NCI-H2171 (cell line): Measurements from ENCODE around the gene TMEM229B.

Experiments used
- DNase-seq: peaks from one replicate; lab custom pipeline; 2025; lab: John Stamatoyannopoulos, UW

TMEM229B gene

GRCh38 chr14:67487937-67488893 is at the start of gene TMEM229B:
Gene TMEM229B, minus strand, starts transcription at chr14:67488721. Its CDS starts 14,798 bp downstream, at chr14:67473923.
- no peak for DNase-seq

GRCh38 chr14:67537736-67538135 is 49.2 kb upstream of the TMEM229B start:
- DNase-seq: no peak

GRCh38 chr14:67536087-67536486 is 47.6 kb upstream of the TMEM229B start:
- no peak for DNase-seq

DNA sequence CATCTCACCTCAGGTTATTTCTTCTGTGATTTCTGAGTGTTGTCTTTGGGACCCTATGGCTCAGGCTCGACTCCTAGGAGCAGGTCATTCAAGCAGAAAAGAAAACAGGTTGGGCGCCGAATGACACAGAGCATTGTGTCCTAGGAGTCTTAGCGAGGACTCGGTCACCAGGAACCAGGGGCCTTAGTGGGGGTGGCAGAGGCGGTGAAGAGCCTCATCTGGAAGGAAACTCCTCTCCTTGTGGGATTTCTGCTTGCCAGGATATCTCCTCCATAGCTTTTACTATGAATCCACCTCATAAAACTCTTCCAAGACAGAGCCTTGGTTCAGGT is 45.2 kb upstream of the TMEM229B start:
- DNase-seq: peak; percentile 32

DNA sequence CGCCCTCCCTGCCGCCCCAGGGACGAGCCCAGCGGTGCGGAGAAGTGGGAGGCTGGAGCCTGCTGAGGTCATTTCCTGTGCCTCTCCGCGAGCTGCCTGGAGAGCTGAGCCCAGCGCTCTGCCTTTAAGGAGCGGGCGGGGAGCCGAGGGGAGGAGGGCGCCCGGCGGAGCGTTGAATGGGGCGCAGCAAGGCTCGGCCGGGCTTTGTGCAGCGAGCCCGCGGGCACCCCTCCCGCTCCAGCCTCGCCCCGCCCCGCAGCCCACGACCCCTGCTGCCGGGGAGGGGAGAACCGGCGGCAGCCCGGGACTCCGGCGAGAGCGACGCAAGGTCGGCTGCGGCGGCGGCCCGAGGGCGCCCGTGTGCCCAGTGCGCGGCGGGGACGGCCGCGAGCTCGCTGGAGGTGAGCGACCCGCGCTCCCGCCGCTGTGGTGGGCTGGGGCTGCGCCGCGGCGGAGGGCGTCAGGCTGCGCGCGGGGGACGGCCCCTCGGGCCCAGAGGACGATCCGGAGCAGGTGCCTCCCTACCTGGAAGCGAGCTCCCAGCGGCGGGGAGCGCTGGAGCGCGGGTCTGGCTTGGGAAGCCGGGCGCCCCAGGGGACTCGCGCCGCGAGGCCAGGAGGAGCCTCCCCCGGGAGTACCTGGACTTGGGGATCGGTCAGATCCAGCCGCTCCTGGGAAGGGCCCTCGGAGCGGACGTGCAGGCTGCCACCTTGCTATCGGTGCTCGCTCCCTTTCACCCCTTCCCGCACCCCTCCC is 44.7 kb upstream of the TMEM229B start, which contains the start of gene PLEKHH1:
Gene PLEKHH1 (plus strand): TSS at position 293 of the 756 bp plus-strand sequence. CDS start 8,578 bp downstream, outside the sequence.
- peak; percentile 75 for DNase-seq

GRCh38 chr14:67532606-67532997 is 44.1 kb upstream of the TMEM229B start:
- no peak for DNase-seq

GRCh38 chr14:67529947-67530935 is 41.7 kb upstream of the TMEM229B start:
- no peak for DNase-seq

DNA sequence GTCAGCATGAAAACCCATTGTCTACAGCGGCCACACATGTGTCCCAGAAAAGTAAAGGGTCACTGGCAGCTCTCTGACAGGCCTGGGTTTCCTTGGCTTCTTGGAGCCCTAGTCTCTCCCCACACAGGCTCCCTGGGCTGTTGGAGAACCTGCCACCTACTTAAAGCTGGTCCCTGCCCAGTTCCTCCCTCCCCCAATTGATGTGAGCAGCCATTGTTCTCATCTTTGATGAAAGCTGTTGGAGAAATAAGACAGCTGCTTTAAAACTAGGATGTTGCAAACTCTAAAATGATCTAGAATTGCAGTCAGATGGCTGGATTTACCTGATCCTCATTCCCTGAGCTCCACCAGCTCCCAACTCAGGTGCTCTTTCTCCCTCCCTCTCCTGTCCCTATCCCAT is 39.8 kb upstream of the TMEM229B start:
- no peak for DNase-seq

GRCh38 chr14:67527756-67528155 is 39.2 kb upstream of the TMEM229B start:
- DNase-seq: no peak

DNA sequence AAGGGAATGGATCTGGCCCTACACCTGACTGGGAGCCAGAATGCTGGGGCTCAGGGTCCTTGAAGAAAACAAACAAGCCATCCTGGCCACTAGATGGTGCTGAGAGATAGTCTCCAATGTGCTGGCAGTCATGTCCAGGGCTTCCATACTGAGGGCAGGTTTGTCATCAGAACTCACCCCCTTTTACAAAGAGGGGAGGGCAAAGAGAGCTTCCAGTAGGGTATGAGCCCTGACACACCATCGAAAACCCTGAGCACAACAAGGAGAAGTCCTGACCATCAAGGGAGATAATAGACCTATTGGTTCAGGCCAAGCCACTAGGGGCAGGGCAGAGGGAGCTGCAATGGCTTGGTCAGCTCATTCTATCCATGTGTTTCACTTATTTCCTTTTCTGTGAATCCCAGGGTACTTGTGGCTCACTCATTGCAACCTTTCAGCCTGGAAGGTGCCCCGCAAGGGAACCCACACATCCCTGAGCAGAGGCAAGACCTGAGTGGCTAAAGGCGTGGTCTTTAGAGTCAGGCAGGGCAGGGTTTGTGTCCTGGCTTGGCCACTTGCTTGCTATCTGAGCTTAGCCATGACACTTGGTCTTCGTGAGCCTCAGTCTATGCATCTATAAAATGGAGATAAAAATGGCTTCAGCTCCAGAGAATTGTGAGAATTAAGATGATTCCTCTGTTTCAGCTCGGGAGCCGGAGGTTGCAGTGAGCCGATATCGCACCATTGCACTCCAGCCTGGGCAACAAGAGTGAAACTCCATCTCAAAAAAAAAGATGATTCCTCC is 38.3 kb upstream of the TMEM229B start:
- DNase-seq: peak; percentile 31

GRCh38 chr14:67526181-67526580 is 37.7 kb upstream of the TMEM229B start:
- DNase-seq: no peak

- no peak for DNase-seq
Measured at GRCh38 chr14:67525389-67525788, 36.9 kb upstream of the TMEM229B start.

- no peak for DNase-seq
Measured at GRCh38 chr14:67524634-67524963, 36.1 kb upstream of the TMEM229B start.

GRCh38 chr14:67523764-67524633 is 35.5 kb upstream of the TMEM229B start:
- no peak for DNase-seq

DNA sequence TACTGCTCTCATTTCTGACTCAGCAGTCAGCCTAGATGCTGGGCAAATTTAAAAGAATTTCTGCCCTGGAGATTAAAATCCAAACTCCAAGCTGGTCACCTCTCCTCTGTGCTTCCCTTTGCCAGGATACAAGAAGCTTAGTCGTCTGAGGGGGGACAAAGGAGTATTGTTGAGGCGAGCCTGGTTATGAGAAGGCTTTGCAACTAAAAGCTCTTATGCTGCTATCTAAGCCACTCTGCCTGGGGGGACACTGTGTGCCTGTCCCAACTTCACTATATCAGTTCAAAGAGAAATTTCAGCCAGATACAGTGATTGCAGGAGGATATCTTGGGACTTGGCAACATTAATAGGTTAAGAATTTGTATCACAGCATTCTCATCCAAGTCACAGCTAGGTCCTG is 33.7 kb upstream of the TMEM229B start:
- no peak for DNase-seq

- DNase-seq: no peak
Measured at GRCh38 chr14:67520482-67520881, 32.0 kb upstream of the TMEM229B start.

- no peak for DNase-seq
Measured at GRCh38 chr14:67519406-67519805, 30.9 kb upstream of the TMEM229B start.

- no peak for DNase-seq
Measured at GRCh38 chr14:67517083-67517482, 28.6 kb upstream of the TMEM229B start.

DNA sequence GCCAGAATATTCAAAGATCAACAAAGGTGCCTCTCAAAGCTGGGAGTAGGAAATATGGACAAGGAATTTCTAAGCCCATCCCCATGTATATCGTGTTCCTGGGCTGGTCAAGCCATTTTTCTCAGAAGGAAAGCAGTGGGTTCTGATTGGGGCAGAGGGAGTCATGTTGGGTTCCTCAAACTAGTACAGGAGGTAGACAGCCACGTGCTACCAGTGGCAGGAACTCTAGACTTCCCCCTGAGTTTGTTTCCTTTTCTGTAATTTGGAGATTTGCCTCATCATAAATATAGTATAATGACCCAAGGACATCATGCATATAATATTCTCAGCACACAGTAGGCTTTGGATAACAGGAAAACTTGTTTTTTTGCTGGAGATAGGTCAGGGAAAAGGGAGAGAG is 28.2 kb upstream of the TMEM229B start:
- DNase-seq: no peak
